Nephron progenitor cell (in vitro differentiated cells): ENCODE measurements around the gene CDC42BPB.

Experiments used
- DNase-seq: peaks from one replicate; pipeline ENCODE4 v3.0.0; 2021
- H3K27ac Mint-ChIP-seq: 2 replicates; pipeline ENCODE4 v1.8.0; 2021; ENCODE audit warnings: mild to moderate bottlenecking, moderate library complexity, mixed read lengths
- H3K27me3 Mint-ChIP-seq: 2 replicates; pipeline ENCODE4 v1.8.0; 2021; ENCODE audit warnings: mild to moderate bottlenecking, low read depth, mixed read lengths; ENCODE audit not compliant: poor library complexity
- H3K36me3 Mint-ChIP-seq: 2 replicates; pipeline ENCODE4 v1.8.0; 2021; ENCODE audit warnings: low read depth, mixed read lengths
- H3K4me1 Mint-ChIP-seq: 2 replicates; pipeline ENCODE4 v1.8.0; 2021; ENCODE audit warnings: mixed read lengths
- H3K4me3 Mint-ChIP-seq: 2 replicates; pipeline ENCODE4 v1.8.0; 2021; ENCODE audit warnings: mild to moderate bottlenecking, moderate library complexity, mixed read lengths
- H3K9me3 Mint-ChIP-seq: 2 replicates; pipeline ENCODE4 v1.8.0; 2021; ENCODE audit warnings: mild to moderate bottlenecking, moderate library complexity, mixed read lengths
- CTCF ChIP-seq: fragments of 200-600 bp; sonication (generic); IDR thresholded peaks from 2 replicates; pipeline ENCODE4 v1.5.0; 2021; ENCODE audit warnings: antibody characterized with exemption

The CDC42BPB gene

DNA sequence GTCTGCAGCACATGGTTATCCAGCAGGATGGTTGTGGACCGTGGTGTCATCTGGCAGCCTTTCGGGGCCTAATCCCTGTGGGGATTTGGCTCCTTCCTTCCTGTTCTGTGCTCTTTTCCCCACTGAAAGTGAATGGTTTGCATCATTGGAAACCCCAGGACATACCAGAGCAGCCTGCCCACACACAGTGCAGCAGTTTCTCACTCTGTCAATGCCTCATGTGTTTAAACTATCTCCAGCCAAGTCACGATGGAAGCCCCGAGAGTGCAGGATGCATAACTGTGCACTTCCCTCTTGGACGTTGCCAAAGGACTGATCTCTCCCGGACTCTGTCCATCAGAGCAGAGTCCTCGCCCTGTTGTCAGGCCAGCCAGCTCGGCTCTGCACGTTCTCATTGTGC, 163.9 kb downstream of the CDC42BPB start:
- TF ChIP-seq CTCF: no peak
- Mint-ChIP-seq H3K27me3 (peaks cover 3% of the 10 kb centered on the region), H3K4me3 (no peak overlapping the region), H3K27ac (no peak overlapping the region), H3K9me3 (no peaks in the 10 kb centered on the region), H3K36me3 (peaks cover 56% of the 10 kb centered on the region), H3K4me1 (peaks cover under 1% of the 10 kb centered on the region)
- no peak for DNase-seq

- Mint-ChIP-seq H3K4me1 (no peaks in the 10 kb centered on the region), H3K27ac (no peak overlapping the region), H3K9me3 (no peaks in the 10 kb centered on the region), H3K36me3 (peaks cover 58% of the 10 kb centered on the region), H3K27me3 (peaks cover 3% of the 10 kb centered on the region), H3K4me3 (no peak overlapping the region)
- no peak for TF ChIP-seq CTCF
- DNase-seq: no peak
Measured at GRCh38 chr14:102892651-102893050, 164.7 kb downstream of the CDC42BPB start.

DNA sequence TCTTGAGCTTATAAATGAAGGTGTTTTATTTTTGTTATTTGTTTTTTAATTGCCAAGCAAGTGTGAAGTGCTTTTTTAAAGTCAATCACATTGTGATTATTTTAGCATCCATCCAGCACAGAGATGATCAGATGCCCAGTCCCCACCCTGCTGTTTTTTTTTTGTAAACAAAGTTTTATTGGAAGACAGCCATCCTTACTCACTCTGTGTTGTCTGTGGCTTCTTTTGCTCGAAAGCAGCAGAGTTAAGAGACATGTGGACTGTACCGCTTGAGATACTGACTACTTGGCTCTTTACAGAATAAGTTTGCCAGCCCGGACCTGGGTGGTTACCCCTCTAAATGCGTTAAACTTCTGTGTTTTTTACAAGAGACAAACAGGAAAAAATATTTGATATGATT, 165.8 kb downstream of the CDC42BPB start:
- no peak for TF ChIP-seq CTCF
- no peak overlapping the region for H3K27ac Mint-ChIP-seq
- DNase-seq: no peak

GRCh38 chr14:102891111-102891510, 166.2 kb downstream of the CDC42BPB start:
- Mint-ChIP-seq H3K27ac (no peak overlapping the region), H3K9me3 (no peaks in the 10 kb centered on the region), H3K36me3 (peaks cover 68% of the 10 kb centered on the region), H3K4me1 (no peaks in the 10 kb centered on the region), H3K4me3 (no peak overlapping the region), H3K27me3 (peaks cover under 1% of the 10 kb centered on the region)
- no peak for TF ChIP-seq CTCF
- DNase-seq: no peak

More for the DNA sequence above, 165.8 kb downstream of the CDC42BPB start:
- Mint-ChIP-seq H3K9me3 (no peaks in the 10 kb centered on the region), H3K4me1 (no peaks in the 10 kb centered on the region), H3K36me3 (peaks cover 65% of the 10 kb centered on the region), H3K27me3 (no peaks in the 10 kb centered on the region), H3K4me3 (no peak overlapping the region)

DNA sequence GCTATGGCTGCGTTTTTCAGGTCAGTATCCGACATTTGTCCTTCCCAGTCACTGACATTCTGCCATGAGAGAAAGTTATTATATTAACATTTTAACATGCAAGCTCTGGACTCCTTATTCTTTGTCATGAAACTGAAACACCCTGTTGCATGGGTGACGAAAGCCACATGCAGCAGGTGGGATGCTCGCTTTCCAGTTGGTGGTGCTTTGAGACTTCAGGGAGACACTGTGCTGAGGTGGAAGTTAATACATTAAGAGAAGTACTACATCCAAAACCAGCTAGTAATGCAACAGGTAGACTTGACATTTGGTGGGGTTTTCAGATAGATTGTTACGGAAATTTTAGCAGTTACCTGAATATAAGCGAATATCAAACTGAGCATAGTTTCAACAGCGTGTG, 167.7 kb downstream of the CDC42BPB start:
- Mint-ChIP-seq H3K27me3 (peaks cover 3% of the 10 kb centered on the region), H3K9me3 (no peaks in the 10 kb centered on the region), H3K36me3 (peaks cover 58% of the 10 kb centered on the region), H3K4me1 (no peaks in the 10 kb centered on the region), H3K27ac (no peak overlapping the region), H3K4me3 (no peak overlapping the region)
- DNase-seq: no peak
- no peak for TF ChIP-seq CTCF

DNA sequence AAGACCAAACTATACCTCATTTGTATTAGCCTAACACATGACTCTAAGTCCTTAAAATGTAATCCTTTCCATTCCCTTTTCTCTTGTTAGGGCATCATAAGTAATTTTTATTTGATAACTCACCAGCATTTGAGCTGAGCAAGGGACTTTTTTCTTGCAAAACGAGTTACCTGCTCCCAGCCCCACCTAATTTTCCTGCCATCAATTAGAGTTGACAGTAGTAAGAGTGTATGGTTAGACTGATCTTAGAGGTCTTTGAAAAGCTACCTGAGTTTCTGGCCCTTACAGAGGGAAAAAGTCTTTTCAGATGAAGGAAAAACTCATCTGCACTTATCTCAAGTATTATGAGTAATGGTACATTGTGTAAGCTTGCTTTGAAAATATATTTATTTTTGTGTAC, 168.6 kb downstream of the CDC42BPB start:
- Mint-ChIP-seq H3K27ac (no peak overlapping the region), H3K9me3 (no peaks in the 10 kb centered on the region), H3K36me3 (peaks cover 59% of the 10 kb centered on the region), H3K27me3 (peaks cover 3% of the 10 kb centered on the region), H3K4me1 (no peaks in the 10 kb centered on the region), H3K4me3 (no peak overlapping the region)
- no peak for DNase-seq
- no peak for TF ChIP-seq CTCF
